Heart left ventricle (tissue), 13 donors: ENCODE data around the gene RND3.

Source experiments
- CTCF ChIP-seq, 12 donors: fragments of 200-600 bp; sonication (generic) in 4 of 12; IDR thresholded peaks; one replicate each; pipeline versions ENCODE4 v1.5.0 to v1.8.0; 2018 to 2022; ENCODE audit warnings: antibody characterized with exemption in 12 of 12, mild to moderate bottlenecking in 5 of 12
- POLR2A ChIP-seq, 2 donors: fragments of 450-650 bp; IDR thresholded peaks; one replicate each; pipeline ENCODE4 v1.6.1; 2017; ENCODE audit warnings: antibody characterized with exemption in 2 of 2, mild to moderate bottlenecking in 2 of 2, moderate library complexity in 2 of 2
- donor health status: ischemic (EF 13 %, LVEDD 7.1; RV severe dilation, severe dysfunction).
- donor health status: DM: no; HTN: yes; CAD: no.
- donor health status: DM: no; HTN: no; CAD: no.
- donor health status: ischemic (EF 25% LVEDD 6.9; RV normal size, moderate dysfunction).
- donor health status: ischemic (EF 25% LVEDD 5.7; RV mildly dilated, moderate dysfunction).
- donor health status: ischemic (EF 35%, LVEDD 5.7; RV mildly dilated, moderate dysfunction).
- donor health status: nonischemic (EF 11% LVEDD 7.7; RV severe dilation, severe dysfunction).
- donor health status: DM: yes; HTN: yes; CAD: no.
- donor health status: PGD.
- donor health status: ischemic (EF 29% LVEDD 5.4; RV normal size, mild dysfunction).
- donor health status: nonischemic (EF 23%, LVEDD 6.1; RV moderate dilation, normal function).

- no peak for TF ChIP-seq CTCF (IDR thresholded peaks at IDR 0.05)
- TF ChIP-seq POLR2A (IDR thresholded peaks at IDR 0.05): no peak
Measured at GRCh38 chr2:150476286-150476685, 11.2 kb downstream of the RND3 start.
